GM10266 (cell line): ENCODE results near the gene TMEM144.
A peak's percentile ranks its signal among the peaks of the same experiment; 100 is the strongest.

ENCODE experiments used
- DNase-seq: peaks from one replicate; pipeline ENCODE4 v3.0.0; 2012; ENCODE audit errors: extremely low spot score
- TF ChIP-seq, protein P1 (sequence below): IDR thresholded peaks from 2 replicates; pipeline ENCODE4 v1.5.1; 2012; ENCODE audit warnings: mild to moderate bottlenecking, low read depth; ENCODE audit not compliant: control insufficient read depth, insufficient read depth; ENCODE audit errors: missing control alignments

The TMEM144 gene

DNA sequence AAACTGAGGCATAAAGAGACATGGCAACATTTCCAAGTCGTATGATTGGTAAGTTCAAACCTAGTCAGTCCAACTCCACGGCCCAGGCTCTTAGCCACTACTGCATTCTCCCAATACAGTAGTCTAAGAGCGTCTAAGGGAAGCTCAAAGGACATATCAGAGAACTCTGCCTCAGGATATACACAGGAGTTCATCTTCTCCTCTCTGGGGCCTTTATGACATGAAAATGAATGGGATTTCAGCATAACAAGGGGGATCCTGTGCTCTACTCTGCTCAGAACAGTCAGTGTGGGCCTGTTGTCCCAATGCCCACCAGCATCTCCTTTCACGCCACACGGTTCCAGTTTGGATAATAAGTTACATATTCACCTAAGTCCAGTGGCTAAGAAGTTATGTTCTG, 41.7 kb upstream of the TMEM144 start:
- TF ChIP-seq, protein P1, sequence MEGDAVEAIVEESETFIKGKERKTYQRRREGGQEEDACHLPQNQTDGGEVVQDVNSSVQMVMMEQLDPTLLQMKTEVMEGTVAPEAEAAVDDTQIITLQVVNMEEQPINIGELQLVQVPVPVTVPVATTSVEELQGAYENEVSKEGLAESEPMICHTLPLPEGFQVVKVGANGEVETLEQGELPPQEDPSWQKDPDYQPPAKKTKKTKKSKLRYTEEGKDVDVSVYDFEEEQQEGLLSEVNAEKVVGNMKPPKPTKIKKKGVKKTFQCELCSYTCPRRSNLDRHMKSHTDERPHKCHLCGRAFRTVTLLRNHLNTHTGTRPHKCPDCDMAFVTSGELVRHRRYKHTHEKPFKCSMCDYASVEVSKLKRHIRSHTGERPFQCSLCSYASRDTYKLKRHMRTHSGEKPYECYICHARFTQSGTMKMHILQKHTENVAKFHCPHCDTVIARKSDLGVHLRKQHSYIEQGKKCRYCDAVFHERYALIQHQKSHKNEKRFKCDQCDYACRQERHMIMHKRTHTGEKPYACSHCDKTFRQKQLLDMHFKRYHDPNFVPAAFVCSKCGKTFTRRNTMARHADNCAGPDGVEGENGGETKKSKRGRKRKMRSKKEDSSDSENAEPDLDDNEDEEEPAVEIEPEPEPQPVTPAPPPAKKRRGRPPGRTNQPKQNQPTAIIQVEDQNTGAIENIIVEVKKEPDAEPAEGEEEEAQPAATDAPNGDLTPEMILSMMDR, result no peak
- no peak for DNase-seq

DNA sequence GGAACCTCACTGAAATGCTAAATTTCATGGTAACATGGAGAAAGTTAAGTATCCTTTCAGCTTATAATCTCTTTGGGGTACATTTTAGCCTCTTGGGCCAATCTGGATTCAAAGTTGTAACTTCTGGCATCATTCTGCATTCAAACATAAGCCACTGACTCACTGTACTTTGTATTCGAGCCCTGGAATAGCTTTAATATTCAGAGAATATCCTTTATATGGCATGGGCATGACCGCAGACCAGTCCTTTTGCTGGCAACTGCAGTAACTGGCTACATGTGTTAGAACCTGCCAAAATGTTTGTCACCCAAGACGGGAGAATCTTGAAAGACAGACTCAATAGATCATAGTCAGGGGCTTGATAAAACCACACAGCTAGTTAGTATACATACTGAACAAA, 40.8 kb upstream of the TMEM144 start:
- DNase-seq, result no peak
- TF ChIP-seq, protein P1, result no peak

DNA sequence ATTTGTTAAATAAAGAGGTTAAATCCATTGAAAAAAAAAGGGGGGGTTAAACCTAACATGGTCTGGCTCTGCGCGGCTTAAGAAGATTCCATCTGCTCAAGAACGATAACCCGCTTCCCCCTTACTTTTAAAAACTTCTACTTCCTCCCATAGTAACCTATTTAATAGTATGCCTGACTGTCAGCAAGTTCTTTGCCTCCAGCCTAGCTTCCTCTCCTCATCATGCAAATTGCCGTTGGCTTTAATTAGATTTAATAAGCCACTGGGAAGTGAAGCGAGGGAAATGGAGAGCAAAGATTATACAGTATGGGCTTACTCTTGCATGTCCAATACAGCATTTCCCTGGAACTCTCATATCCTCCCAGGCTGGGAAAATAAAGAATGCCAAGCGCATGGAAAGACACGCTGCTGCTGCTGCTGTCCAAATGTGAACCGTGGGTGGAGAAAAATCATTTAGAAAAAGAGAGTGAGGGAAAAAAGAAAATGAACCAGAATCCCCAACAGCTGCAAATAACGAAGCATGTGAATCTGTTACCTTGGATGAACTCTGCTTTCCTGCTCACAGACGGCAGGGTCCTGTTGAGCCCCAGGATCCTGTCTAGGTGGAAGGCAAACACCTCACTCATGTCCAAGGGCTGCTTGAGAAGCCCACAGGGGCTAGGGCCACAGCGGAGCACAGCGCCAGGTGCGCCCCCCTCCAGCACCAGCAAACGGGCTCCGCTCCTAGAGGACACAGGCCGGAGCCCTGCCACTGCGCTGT, 40.2 kb upstream of the TMEM144 start:
- no peak for DNase-seq

DNA sequence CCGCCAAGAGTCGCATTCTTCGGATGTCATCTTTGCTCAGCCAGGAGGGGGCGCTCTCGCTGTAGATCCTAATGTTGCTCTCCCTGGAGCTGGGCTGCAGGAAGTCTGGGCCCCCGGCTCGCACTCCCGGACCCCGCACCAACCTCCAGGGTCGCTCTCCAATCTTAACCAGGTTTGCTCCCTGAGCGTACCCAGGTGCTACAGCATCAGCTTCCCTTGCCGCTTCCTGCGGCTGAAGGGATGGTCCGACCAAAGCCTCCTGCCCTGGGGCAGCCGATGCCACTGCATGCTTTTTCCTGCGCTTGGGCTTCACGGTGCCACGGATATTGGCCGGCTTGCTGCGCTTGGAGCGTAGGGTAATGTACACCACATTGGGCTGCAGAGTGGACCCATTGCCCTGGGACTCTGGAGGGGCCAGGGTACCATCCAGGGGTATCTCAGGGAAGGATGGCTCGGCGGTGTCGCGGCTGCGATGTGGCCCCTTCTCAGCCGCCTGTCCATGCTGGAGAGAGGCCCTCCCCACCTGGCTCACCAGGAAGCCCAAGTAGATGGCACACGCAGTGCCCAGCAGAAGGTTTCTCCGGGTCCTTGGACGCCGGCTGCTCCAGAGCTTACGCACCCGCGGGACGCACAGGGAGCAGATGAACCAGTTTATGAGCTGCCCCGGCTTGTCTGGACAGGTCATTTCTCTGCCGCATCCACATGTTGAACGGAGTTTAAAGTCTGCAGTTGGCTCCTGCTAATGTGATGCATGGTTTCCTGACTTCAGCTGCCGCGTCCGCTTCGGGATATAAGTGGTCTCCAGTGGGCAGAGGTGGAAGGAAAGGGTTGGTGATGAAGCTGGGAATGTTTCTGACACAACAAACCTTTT, 39.4 kb upstream of the TMEM144 start:
- TF ChIP-seq, protein P1, result peak; percentile 52
- DNase-seq, result peak; percentile 20

More for the DNA sequence above, 40.2 kb upstream of the TMEM144 start:
- TF ChIP-seq, protein P1, result no peak

DNA sequence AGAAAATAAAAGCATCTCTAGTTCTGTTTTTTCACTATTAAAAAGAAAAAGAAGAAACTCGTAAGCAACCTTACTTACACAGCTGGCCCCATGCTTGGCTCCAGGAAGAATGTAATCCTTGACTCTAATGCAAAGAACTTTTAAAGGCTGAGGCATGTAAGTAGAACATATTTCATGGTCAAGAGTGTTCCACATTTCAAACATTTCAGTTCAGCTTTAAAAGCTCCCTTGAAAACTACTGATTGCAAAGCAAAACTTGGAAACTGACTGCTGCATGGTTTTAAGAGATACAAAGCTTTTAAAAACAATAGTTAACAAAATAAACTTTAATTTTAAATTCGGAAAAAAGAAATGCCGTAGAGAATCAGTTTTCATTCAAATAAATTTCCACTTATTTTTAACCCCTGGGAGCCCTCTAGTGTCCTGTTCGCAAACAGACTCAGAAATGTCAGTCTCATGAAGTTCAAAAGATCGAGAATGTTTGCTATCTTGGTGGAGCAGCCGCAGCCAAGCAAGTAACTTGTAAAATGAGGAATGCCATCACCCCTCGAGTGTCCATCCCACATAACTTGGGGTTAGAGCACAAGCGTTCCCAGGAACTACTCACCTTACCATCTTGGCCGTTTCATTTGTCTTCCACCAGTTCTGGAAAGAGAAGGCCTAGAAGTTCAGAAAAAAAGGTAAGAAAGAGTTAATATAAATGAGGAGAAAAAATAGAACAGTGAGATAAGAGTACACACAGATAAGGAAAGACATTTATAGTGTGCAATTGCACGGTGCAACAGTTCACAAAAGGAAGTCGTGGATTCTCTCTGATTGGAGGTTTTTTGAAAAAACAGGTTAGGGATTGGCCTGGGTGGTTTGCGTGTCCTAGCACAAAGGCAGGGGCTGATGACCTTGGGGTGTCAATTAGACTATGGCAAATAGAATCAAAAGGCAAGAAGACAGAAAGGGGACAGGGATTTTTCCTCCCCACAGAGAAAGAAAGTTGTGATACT, 37.7 kb upstream of the TMEM144 start, which contains the start of gene GASK1B:
TSS of gene GASK1B (minus strand) at position 765 of the 998 bp plus-strand sequence. CDS start 1,650 bp downstream, outside the sequence.
- peak; percentile 24 for DNase-seq
- TF ChIP-seq, protein P1, result peak; percentile 47

DNA sequence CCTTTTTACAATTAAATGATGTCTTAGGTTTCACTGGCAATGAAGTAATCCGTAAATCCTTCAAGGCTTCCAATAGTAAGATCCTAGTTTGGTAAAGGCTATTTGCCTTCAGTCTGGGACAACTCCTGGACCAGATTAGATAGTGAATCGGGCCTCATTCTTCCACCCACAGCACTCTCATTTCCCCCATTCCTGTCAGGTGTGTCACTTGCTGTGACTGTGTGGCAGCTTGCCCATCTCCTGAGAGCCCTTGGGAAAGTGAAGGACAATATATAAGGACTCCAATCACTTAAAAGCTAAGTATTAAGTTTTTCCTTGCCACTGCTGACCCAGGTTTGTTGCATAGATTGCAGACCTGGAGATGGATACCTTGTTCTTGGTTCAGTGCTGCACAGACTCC, 34.2 kb upstream of the TMEM144 start:
- TF ChIP-seq, protein P1, result no peak
- no peak for DNase-seq
